Measurements from ENCODE around the gene TREH. TPM values are rescaled to one million over a fixed set of nuclear protein-coding genes. Genes with fewer than 3 reads are reported as not detected.

The TREH gene
- total RNA-seq, 1 experiment from 2014 or later = 0.05 TPM

DNA sequence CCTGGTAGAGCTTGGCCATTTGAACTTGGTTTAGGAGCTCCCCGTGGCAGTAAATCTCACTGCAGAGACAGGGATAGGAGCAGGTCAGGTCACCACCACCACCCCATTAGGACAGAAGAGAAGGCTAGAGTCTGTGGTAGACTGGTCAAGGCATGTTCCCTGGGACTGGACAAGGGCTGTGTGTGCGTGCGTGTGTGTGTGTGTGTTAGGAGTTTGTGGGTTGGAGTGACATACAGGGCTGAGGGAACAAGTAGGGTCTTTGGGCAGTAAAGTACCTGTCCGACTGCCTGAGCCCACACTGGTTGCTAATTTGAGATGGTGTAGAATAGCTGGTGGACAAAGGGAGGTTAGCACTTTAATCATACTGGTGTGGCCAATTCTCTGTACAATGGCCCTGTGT, 16.1 kb downstream of the TREH start:
- Histone ChIP-seq H3K4me1 (ENCODE audit: control insufficient read depth, insufficient read depth, low read length) (peaks cover 12% of the 10 kb centered on the region), H3K36me3 (ENCODE audit: control insufficient read depth, insufficient read depth, low read length) (no peaks in the 10 kb centered on the region), H3K9me3 (ENCODE audit: control insufficient read depth, insufficient read depth, low read depth, low read length) (no peaks in the 10 kb centered on the region), H3K27ac (ENCODE audit: low read length) (no peak overlapping the region), H3K27me3 (ENCODE audit: control insufficient read depth, insufficient read depth, low read length) (no peaks in the 10 kb centered on the region), H3K4me3 (ENCODE audit: low read depth in 2 of 2, low read length in 2 of 2) (no peak overlapping the region)
- ATAC-seq (no peak), DNase-seq (ENCODE audit: low read depth, low spot score) (no peak)
- CTCF ChIA-PET = no interaction called here
- no TSS peak for BruUV-seq (replicated peaks)
- intact Hi-C loops (cut with micrococcal nuclease; ENCODE audit: unreplicated experiment) (no loop called here), in situ Hi-C loops (cut with HindIII; ENCODE audit: low pct_unique_long_range_greater_than_20kb, low sequenced_read_pairs) (no loop called here)
- TF ChIP-seq, protein P1, sequence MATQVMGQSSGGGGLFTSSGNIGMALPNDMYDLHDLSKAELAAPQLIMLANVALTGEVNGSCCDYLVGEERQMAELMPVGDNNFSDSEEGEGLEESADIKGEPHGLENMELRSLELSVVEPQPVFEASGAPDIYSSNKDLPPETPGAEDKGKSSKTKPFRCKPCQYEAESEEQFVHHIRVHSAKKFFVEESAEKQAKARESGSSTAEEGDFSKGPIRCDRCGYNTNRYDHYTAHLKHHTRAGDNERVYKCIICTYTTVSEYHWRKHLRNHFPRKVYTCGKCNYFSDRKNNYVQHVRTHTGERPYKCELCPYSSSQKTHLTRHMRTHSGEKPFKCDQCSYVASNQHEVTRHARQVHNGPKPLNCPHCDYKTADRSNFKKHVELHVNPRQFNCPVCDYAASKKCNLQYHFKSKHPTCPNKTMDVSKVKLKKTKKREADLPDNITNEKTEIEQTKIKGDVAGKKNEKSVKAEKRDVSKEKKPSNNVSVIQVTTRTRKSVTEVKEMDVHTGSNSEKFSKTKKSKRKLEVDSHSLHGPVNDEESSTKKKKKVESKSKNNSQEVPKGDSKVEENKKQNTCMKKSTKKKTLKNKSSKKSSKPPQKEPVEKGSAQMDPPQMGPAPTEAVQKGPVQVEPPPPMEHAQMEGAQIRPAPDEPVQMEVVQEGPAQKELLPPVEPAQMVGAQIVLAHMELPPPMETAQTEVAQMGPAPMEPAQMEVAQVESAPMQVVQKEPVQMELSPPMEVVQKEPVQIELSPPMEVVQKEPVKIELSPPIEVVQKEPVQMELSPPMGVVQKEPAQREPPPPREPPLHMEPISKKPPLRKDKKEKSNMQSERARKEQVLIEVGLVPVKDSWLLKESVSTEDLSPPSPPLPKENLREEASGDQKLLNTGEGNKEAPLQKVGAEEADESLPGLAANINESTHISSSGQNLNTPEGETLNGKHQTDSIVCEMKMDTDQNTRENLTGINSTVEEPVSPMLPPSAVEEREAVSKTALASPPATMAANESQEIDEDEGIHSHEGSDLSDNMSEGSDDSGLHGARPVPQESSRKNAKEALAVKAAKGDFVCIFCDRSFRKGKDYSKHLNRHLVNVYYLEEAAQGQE (IDR thresholded peaks at IDR 0.05; ENCODE audit: insufficient read depth in 1 of 2, low read depth in 2 of 2, low read length in 1 of 2) = no peak
- no peak for TF ChIP-seq CTCF (IDR thresholded peaks at IDR 0.05)
- POLR2A ChIA-PET = no interaction called here

- BruUV-seq (replicated peaks) = no TSS peak
- H3K4me3 ChIP-seq (ENCODE audit: low read depth in 2 of 2, low read length in 2 of 2) = no peak overlapping the region
- no peak for ATAC-seq
- H3K27me3 ChIP-seq (ENCODE audit: control insufficient read depth, insufficient read depth, low read length) = no peaks in the 10 kb centered on the region
- H3K36me3 ChIP-seq (ENCODE audit: control insufficient read depth, insufficient read depth, low read length) = no peaks in the 10 kb centered on the region
- no peak for DNase-seq (ENCODE audit: low read depth, low spot score)
- H3K4me1 ChIP-seq (ENCODE audit: control insufficient read depth, insufficient read depth, low read length) = peaks cover 12% of the 10 kb centered on the region
- in situ Hi-C loops (cut with HindIII; ENCODE audit: low pct_unique_long_range_greater_than_20kb, low sequenced_read_pairs) = no loop called here
- no peaks in the 10 kb centered on the region for H3K9me3 ChIP-seq (ENCODE audit: control insufficient read depth, insufficient read depth, low read depth, low read length)
- ChIA-PET CTCF (interaction anchor here (0.6 kb wide), 1 partner anchor 171 kb away, joined by 3 read pairs; no protein-coding TSS in a partner anchor), POLR2A (interaction anchor here (0.6 kb wide), 1 partner anchor 528 kb away, joined by 3 read pairs; no protein-coding TSS in a partner anchor)
- TF ChIP-seq TCF7L2 (IDR thresholded peaks at IDR 0.05; ENCODE audit: low read depth, low read length) = no peak
- no peak for TF ChIP-seq POLR2AphosphoS5 (IDR thresholded peaks at IDR 0.05; ENCODE audit: low read depth, low read length)
- no peak for TF ChIP-seq CTCF (IDR thresholded peaks at IDR 0.05)
- TF ChIP-seq, protein P1 (IDR thresholded peaks at IDR 0.05; ENCODE audit: insufficient read depth in 1 of 2, low read depth in 2 of 2, low read length in 1 of 2) = no peak
- no peak for TF ChIP-seq SIN3A (IDR thresholded peaks at IDR 0.05; ENCODE audit: borderline replicate concordance, insufficient read depth, low read depth, low read length)
- no peak overlapping the region for H3K27ac ChIP-seq (ENCODE audit: low read length)
- intact Hi-C loops (cut with micrococcal nuclease; ENCODE audit: unreplicated experiment) = no loop called here
Measured at GRCh38 chr11:118662401-118663271, 16.8 kb downstream of the TREH start.
